NCI-H526 (cell line): ENCODE results near the gene ATP6V1A.

Source experiments
- DNase-seq, 2 experiments: peaks; one replicate each; lab custom pipeline; 2025; lab: John Stamatoyannopoulos, UW

The ATP6V1A gene

GRCh38 chr3:113747283-113748046 is 630 bp downstream of the ATP6V1A start:
- peak in 1 of 2 experiments; percentile 53 for DNase-seq

DNA sequence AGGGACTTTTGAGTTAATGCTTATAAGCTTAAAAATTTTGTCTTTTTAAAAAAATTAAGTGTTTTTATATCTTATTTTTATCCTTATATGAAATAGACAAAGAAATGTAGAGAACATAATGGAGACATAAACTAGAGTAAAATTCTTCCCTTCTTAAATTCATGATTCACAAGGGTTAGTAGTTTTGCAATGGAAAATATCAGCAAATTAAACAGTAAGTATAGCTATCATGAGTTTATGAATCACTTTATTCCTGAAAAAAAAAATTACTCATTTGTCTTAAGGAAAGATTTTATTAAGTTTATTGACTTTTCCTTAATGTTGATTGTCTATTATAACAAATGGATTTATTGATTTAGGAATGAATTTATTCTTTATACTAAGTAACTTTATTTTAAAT is 4.3 kb downstream of the ATP6V1A start:
- no peak for DNase-seq

GRCh38 chr3:113753376-113753985 is 6.6 kb downstream of the ATP6V1A start:
- no peak for DNase-seq

DNA sequence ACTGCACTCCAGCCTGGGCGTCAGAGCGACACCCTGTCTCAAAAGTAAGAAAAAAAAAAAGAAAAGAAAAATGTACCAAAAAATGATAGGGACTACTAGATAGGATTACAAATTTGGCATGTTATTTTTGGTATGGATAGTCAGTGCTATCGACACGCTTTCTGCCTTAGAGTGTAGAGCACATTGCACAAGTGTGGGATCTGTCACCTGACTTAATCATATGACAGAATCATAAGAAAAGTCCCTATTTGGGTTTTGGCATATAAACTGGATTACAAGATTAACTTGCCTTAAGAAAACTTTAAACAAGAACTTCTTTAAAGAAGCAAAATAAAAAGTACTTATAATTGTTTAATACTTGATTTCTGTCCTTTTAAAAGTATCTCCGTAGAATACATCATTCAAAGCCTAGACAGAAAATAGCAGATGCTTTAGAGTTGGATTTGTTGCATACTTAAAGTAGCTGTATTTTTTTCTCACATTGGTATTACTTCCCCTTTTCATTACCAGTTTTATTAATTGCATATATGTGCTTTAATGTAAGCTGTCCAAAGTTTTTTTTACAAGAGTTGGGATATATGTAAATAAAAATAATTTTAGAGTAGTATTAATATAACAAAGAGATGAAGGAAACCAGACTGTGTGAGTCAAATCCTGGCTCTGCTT is 7.8 kb downstream of the ATP6V1A start:
- no peak for DNase-seq

DNA sequence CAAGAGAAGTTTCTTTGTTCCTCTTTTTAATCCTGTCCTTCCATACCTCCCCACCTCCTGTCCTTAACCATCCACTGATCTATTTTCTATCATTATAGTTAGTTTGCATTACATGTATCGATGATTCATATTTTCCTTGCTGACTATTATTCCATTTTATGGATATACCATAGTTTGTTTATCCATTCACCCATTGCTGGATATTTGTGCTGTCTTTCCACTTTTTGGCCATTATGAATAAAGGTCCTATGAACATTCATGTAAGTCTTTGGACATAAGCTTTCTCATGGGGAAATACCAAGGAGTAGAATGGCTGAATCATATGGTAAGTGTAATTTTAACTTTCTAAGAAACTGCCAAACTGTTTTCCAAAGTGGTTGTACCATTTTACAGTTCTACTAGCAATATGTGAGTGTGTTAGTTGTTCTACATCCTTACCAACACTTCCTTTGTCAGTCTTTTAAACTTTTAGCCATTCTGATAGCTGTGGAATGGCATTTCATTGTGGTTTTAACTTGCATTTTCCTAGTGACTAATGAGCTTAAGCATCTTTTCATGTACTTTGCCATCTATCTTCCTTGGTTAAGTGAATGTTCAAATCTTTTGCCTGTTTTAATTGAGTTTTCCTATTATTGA is 11.7 kb downstream of the ATP6V1A start:
- DNase-seq = no peak

- no peak for DNase-seq
These were observed 17.9 kb downstream of the ATP6V1A start for GRCh38 chr3:113764698-113765097.

- DNase-seq = no peak
These were observed 22.7 kb downstream of the ATP6V1A start for GRCh38 chr3:113769551-113769950.

- no peak for DNase-seq
These were observed 25.2 kb downstream of the ATP6V1A start for GRCh38 chr3:113771993-113772392.

DNA sequence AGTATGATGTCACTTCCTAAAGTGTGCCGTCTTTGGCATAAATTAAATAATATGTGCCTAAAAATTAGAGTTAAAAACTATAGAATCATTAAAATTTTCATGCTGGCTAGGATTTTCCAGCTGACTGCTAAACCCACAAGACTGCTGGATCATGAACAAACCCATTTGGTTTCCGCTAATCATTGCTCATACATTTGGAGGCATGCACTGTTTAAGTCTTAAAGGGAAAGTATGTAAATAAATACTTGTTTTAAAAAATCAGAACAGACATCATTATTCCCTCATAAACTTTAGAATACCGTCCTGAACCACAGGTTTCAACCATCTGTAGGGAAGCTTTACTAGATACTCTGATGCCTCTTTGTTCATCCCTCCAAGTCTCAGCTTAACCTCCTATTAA is 26.5 kb downstream of the ATP6V1A start:
- no peak for DNase-seq

DNA sequence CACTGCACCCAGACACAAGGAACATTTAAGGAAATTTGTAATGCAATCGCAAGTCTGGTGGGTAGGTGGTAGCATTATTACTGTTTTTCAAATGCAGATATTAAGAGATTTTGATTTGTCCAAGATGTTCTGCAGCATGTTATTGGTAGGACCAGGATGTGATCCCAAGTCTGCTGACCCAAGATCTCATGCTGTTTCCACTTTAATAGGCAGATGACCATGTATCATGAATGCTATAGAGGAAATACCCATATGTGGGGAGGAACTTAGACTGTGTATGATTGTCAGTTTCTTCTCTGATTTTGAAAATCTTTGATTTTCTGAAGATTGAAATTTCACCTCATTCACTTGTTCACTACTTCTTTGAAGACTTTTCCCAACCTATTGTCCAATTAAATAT is 28.7 kb downstream of the ATP6V1A start:
- DNase-seq = no peak

DNA sequence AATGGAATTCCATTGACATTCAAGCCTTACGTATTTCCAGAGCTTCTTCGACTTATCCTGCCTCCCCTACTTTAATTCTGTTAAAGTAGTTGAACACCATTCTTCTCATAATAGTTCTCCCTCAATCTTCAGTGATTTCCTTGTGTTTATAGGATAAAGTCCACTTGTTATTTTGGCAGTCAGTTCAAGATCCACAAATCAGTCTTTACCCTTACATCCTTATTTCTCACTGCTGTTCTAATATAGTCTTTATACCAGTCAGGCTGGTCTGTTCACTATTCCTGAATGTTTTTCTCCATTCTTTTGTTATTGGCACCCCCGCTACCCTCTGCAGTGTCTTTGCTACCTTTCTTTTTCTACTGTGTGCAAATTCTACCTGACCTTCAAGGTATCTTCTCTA is 29.7 kb downstream of the ATP6V1A start:
- DNase-seq = no peak

- DNase-seq = no peak
These were observed 36.6 kb downstream of the ATP6V1A start for GRCh38 chr3:113783463-113783862.

DNA sequence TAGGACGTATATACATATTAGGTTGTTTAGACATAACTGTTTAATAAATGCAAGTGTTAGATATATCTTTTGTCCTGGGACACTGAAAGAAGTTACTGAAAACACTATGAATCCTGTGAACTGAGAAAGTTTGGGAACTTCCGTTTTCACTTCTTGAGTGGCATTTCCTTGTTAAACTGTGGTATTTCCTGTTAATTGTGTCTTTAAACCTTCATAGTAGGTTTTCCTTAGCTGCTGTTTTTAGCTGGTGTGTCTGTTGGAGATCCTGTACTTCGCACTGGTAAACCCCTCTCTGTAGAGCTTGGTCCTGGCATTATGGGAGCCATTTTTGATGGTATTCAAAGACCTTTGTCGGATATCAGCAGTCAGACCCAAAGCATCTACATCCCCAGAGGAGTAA is 37.1 kb downstream of the ATP6V1A start:
- no peak for DNase-seq

DNA sequence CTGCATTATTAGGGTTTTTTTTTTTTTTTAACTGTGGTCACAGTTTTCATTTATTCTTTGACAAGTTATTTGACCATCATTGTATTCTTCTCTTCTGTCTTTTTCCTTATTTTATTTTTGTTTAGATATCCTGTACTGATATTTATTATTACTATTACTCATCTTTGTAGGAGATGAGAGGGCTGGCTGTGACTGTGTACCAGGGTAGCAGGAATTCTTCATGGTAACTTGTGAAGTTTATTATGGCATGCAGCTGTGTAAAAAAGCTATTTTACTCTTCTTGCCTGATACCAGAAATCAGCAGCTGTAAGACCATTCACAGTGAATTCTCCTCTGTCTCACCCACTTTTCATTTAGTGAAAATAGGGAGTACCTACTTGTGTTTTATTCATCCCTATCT is 44.5 kb downstream of the ATP6V1A start:
- DNase-seq = no peak

- no peak for DNase-seq
These were observed 47.7 kb downstream of the ATP6V1A start for GRCh38 chr3:113794526-113794925.

GRCh38 chr3:113795693-113796092 is 48.9 kb downstream of the ATP6V1A start:
- DNase-seq = no peak

GRCh38 chr3:113802795-113803455 is 56.1 kb downstream of the ATP6V1A start:
- no peak for DNase-seq

GRCh38 chr3:113804661-113805060 is 57.8 kb downstream of the ATP6V1A start:
- DNase-seq = no peak

DNA sequence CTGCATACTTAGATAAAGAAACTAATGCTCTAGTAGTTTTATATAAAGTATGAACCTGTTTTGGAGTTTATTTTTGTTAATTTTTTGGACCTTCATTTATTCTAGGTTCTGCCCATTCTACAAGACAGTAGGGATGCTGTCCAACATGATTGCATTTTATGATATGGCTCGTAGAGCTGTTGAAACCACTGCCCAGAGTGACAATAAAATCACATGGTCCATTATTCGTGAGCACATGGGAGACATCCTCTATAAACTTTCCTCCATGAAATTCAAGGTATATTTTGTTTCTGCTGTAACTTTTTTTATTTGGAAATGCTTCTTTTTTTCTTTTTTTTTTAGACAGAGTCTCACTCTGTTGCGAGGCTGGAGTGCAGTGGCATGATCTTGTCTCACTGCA is 58.4 kb downstream of the ATP6V1A start:
- DNase-seq = no peak

- DNase-seq = no peak
These were observed 66.0 kb downstream of the ATP6V1A start for GRCh38 chr3:113812854-113813253.

- no peak for DNase-seq
These were observed 73.0 kb downstream of the ATP6V1A start for GRCh38 chr3:113819866-113820265.

DNA sequence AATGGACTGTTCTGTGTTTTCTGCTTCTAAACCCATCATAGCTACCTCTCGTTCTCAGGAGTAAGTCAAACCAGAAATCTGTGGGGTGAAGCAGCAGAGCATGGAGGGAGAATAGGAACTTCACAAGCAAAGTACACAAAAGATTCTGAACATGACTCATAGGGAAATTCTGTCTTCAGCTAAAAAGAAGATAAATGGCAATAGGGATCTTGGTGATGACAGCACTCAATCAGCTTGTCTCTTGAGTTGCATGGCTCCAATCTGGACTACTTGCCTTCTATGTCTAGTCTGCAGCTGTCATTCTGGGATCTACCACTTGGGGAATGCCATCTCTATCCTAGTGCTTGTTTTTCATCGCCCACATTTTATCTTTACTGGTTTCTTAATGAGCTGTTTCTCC is 78.3 kb downstream of the ATP6V1A start:
- no peak for DNase-seq
